GM12878 (cell line): ENCODE results near the gene SPOCK1. TPM values are rescaled to one million over a fixed set of nuclear protein-coding genes. Genes with fewer than 3 reads are reported as not detected.

Experiments
- ATAC-seq: fragments of 200-7000 bp; cut with Tn5 transposase; 3 replicates; pipeline ENCODE4 v1.9.1; 2020; ENCODE audit warnings: mild to moderate bottlenecking, moderate library complexity
- BruUV-seq: library from RNA; stranded (reverse); fragments of 400-500 nt; replicated peaks from 2 replicates; lab custom pipeline; 2021; lab: Mats Ljungman, UMichigan
- CTCF ChIA-PET: fragments of 300-600 bp; sonication (Branson Sonifier 250); formaldehyde crosslinking; extraction: SDS; loops from one replicate; lab custom pipeline; 2021; ENCODE audit warnings: inconsistent platforms; lab: Yijun Ruan, JAX
- POLR2A ChIA-PET: fragments of 350-600 bp; formaldehyde crosslinking; extraction: SDS; loops from one replicate; lab custom pipeline; 2021; ENCODE audit warnings: inconsistent platforms; lab: Charles Lee
- RAD21 ChIA-PET: fragments of 300-600 bp; sonication (Branson Sonifier 250); formaldehyde crosslinking; loops from one replicate; lab custom pipeline; 2023; ENCODE audit warnings: antibody characterized with exemption; ENCODE audit not compliant: unreplicated experiment; lab: Charles Lee
- SMC1A ChIA-PET: fragments of 300-600 bp; sonication (Branson Sonifier 250); formaldehyde crosslinking; loops from one replicate; lab custom pipeline; 2023; ENCODE audit not compliant: unreplicated experiment, uncharacterized antibody; lab: Charles Lee
- DNase-seq: peaks from one replicate; pipeline ENCODE4 v3.0.0-alpha.2; 2011; ENCODE audit warnings: low read depth, low spot score
- FAIRE-seq: peaks from 3 replicates; lab custom pipeline; 2011; peaks lifted over from hg19 to GRCh38; lab: Jason Lieb, UNC
- H2AFZ ChIP-seq: 2 replicates; pipeline ENCODE4 v1.6.0; 2011; ENCODE audit warnings: low read depth, low read length, control low read depth; ENCODE audit not compliant: control insufficient read depth
- H3K27ac ChIP-seq: 2 replicates; pipeline ENCODE4 v1.5.1; 2011; ENCODE audit warnings: control low read depth; ENCODE audit not compliant: control insufficient read depth, insufficient read depth
- H3K27me3 ChIP-seq, 2 experiments: replicated peaks in 1 of 2; 2 replicates each; pipeline versions ENCODE4 v1.6.0 to v1.6.1; 2011; ENCODE audit warnings: low read length in 1 of 2; ENCODE audit not compliant: control insufficient read depth in 2 of 2, insufficient read depth in 2 of 2
- H3K36me3 ChIP-seq, 2 experiments: 2 replicates each; pipeline ENCODE4 v1.5.1; 2011; ENCODE audit warnings: low read length in 1 of 2; ENCODE audit not compliant: control insufficient read depth in 2 of 2, insufficient read depth in 2 of 2
- H3K4me1 ChIP-seq: 2 replicates; pipeline ENCODE4 v1.6.1; 2011; ENCODE audit warnings: mild to moderate bottlenecking, low read length, moderate library complexity, mixed read lengths; ENCODE audit not compliant: control insufficient read depth, insufficient read depth
- H3K4me2 ChIP-seq: 2 replicates; pipeline ENCODE4 v1.6.0; 2011; ENCODE audit warnings: control low read depth; ENCODE audit not compliant: control insufficient read depth, insufficient read depth
- H3K4me3 ChIP-seq: fragments of 200-600 bp; sonication (generic); 2 replicates; pipeline ENCODE4 v1.5.1; 2016
- H3K79me2 ChIP-seq: 2 replicates; pipeline ENCODE4 v1.6.0; 2011; ENCODE audit warnings: low read length; ENCODE audit not compliant: control insufficient read depth, insufficient read depth
- H3K9ac ChIP-seq: 2 replicates; pipeline ENCODE4 v1.8.0; 2011; ENCODE audit warnings: low read length, control low read depth, mixed read lengths; ENCODE audit not compliant: control insufficient read depth, insufficient read depth
- H3K9me3 ChIP-seq: replicated peaks from 3 replicates; pipeline ENCODE4 v1.5.1; 2011; ENCODE audit warnings: mild to moderate bottlenecking, low read length; ENCODE audit not compliant: control insufficient read depth, insufficient read depth
- H4K20me1 ChIP-seq: 2 replicates; pipeline ENCODE4 v1.6.0; 2011; ENCODE audit not compliant: control insufficient read depth, insufficient read depth
- ATF3 ChIP-seq: IDR thresholded peaks from 2 replicates; pipeline ENCODE4 v1.6.1; 2011; ENCODE audit warnings: low read depth, mild to moderate bottlenecking, low read length, moderate library complexity, borderline replicate concordance; ENCODE audit errors: extremely low read depth
- BACH1 ChIP-seq: fragments of 450-650 bp; IDR thresholded peaks from 2 replicates; pipeline ENCODE4 v1.6.1; 2017; ENCODE audit warnings: mild to moderate bottlenecking, borderline replicate concordance
- CBFB ChIP-seq: IDR thresholded peaks from 2 replicates; pipeline ENCODE4 v1.6.1; 2016; ENCODE audit warnings: antibody characterized with exemption, low read depth
- CREM ChIP-seq: IDR thresholded peaks from 2 replicates; pipeline ENCODE4 v1.6.1; 2014; ENCODE audit warnings: antibody characterized with exemption, low read depth
- E4F1 ChIP-seq: fragments of 450-650 bp; IDR thresholded peaks from 2 replicates; pipeline ENCODE4 v1.6.1; 2018; ENCODE audit warnings: borderline replicate concordance, mild to moderate bottlenecking; ENCODE audit not compliant: partially characterized antibody
- EZH2 ChIP-seq: IDR thresholded peaks from 2 replicates; pipeline ENCODE4 v1.6.1; 2012; ENCODE audit warnings: low read depth, mild to moderate bottlenecking, control low read depth, inconsistent platforms, low read length, borderline replicate concordance; ENCODE audit not compliant: control insufficient read depth
- FOXK2 ChIP-seq: fragments of 450-650 bp; IDR thresholded peaks from 2 replicates; pipeline ENCODE4 v1.6.1; 2017; ENCODE audit warnings: mild to moderate bottlenecking, moderate library complexity
- FOXM1 ChIP-seq: IDR thresholded peaks from 2 replicates; pipeline ENCODE4 v1.6.1; 2012; ENCODE audit warnings: low read depth, mild to moderate bottlenecking, inconsistent platforms, low read length, moderate library complexity
- GABPA ChIP-seq: IDR thresholded peaks from 2 replicates; pipeline ENCODE4 v1.6.1; 2014; ENCODE audit warnings: antibody characterized with exemption, low read depth, mild to moderate bottlenecking, inconsistent platforms
- MTA3 ChIP-seq: IDR thresholded peaks from 2 replicates; pipeline ENCODE4 v1.6.1; 2012; ENCODE audit warnings: low read length, inconsistent platforms, borderline replicate concordance
- MYC ChIP-seq: IDR thresholded peaks from 2 replicates; pipeline ENCODE4 v1.6.1; 2011; ENCODE audit warnings: mild to moderate bottlenecking, low read length, moderate library complexity, inconsistent platforms; ENCODE audit not compliant: insufficient read depth, insufficient replicate concordance, insufficient read length, severe bottlenecking
- PBX3 ChIP-seq: IDR thresholded peaks from 2 replicates; pipeline ENCODE4 v1.6.1; 2011; ENCODE audit warnings: mild to moderate bottlenecking, low read depth, low read length, moderate library complexity; ENCODE audit not compliant: insufficient replicate concordance
- SMAD5 ChIP-seq: IDR thresholded peaks from 2 replicates; pipeline ENCODE4 v1.6.1; 2016; ENCODE audit warnings: antibody characterized with exemption, low read depth
- TARDBP ChIP-seq: IDR thresholded peaks from 2 replicates; pipeline ENCODE4 v1.6.1; 2016; ENCODE audit warnings: borderline replicate concordance
- ZNF207 ChIP-seq: fragments of 450-650 bp; IDR thresholded peaks from 2 replicates; pipeline ENCODE4 v1.6.1; 2014; ENCODE audit warnings: antibody characterized with exemption, mild to moderate bottlenecking, borderline replicate concordance
- ZNF217 ChIP-seq: fragments of 450-650 bp; IDR thresholded peaks from 2 replicates; pipeline ENCODE4 v1.6.1; 2017; ENCODE audit warnings: antibody characterized with exemption, mild to moderate bottlenecking
- ZNF592 ChIP-seq: fragments of 450-650 bp; IDR thresholded peaks from 2 replicates; pipeline ENCODE4 v1.6.1; 2017; ENCODE audit warnings: mild to moderate bottlenecking, moderate library complexity
- WGBS: methylation state at CpG from one replicate; pipeline ENCODE4 v1.1.6; 2016; ENCODE audit warnings: low lambda C conversion rate; ENCODE audit not compliant: insufficient replicate concordance, insufficient coverage; ENCODE audit errors: missing lambda C conversion rate; 5-methylcytosine and 5-hydroxymethylcytosine counted together
- in situ Hi-C: fragments of 300-500 bp; cut with MboI; formaldehyde crosslinking; loops from 9 replicates; pipeline ENCODE4 v1.14.3; 2018; ENCODE audit warnings: mixed read lengths
- intact Hi-C: fragments of 100-400 bp; cut with micrococcal nuclease; formaldehyde crosslinking; loops from one replicate; pipeline ENCODE4 v1.14.2; 2022; ENCODE audit not compliant: unreplicated experiment
- polyA plus RNA-seq, 11 experiments: library from polyadenylated mRNA; depleted of rRNA in 4 of 11; unstranded in 6 of 11; stranded (reverse) in 5 of 11; fragments of >200 nt; fragmentation: Nextera tagmentation in 4 of 11; fragmentation: Illumina TruSeq in 1 of 11; extraction: Ambion mirVana in 4 of 11; extraction: Trizol in 1 of 11; gene quantifications; 1 replicate in 1 of 11; 2 replicates in 10 of 11; pipeline versions ENCODE4 v1.2.1 to v1.2.3, GENCODE V29; 2011 to 2016; ENCODE audit warnings: inconsistent platforms in 2 of 11, missing spikeins in 2 of 11, low read depth in 1 of 11
- total RNA-seq, 4 experiments: library from RNA; depleted of rRNA in 3 of 4; stranded (reverse); fragments of >200 nt in 3 of 4; fragmentation: Illumina TruSeq in 1 of 4; extraction: Trizol in 1 of 4; gene quantifications; 2 replicates each; pipeline versions ENCODE4 v1.2.1 to v1.2.3, GENCODE V29; 2013 to 2021

SPOCK1 gene
- total and polyA plus RNA-seq, 10 of the 15 experiments (the other 5 are each of a cell fraction or from before 2014, with no cell fraction given) = 0.06 to 0.68 (median 0.25) TPM; not detected in 3

GRCh38 chr5:137142346-137142745 lies 356.8 kb downstream of the SPOCK1 start:
- no peak overlapping the region for H3K27ac ChIP-seq
- intact Hi-C loops (no loop called here), in situ Hi-C loops (no loop called here)
- SMC1A ChIA-PET = interaction anchor here (1.8 kb wide), 1 partner anchor 9 kb away, joined by 6 read pairs; no protein-coding TSS in a partner anchor
- no peaks in the 10 kb centered on the region for H4K20me1 ChIP-seq
- no TSS peak for BruUV-seq
- no peaks in the 10 kb centered on the region for H3K9me3 ChIP-seq
- CTCF ChIA-PET = interaction anchor here (0.7 to 1.7 kb wide), 2 partner anchors 17 to 349 kb away, joined by 3 read pairs; no protein-coding TSS in a partner anchor
- no peak overlapping the region for H2AFZ ChIP-seq
- H3K4me3 ChIP-seq = no peak overlapping the region
- H3K4me2 ChIP-seq = no peak overlapping the region
- H3K27me3 ChIP-seq = no peaks in the 10 kb centered on the region; a peak in 2 of 4 replicates
- POLR2A ChIA-PET = no interaction called here
- H3K36me3 ChIP-seq = no peaks in the 10 kb centered on the region
- no peaks in the 10 kb centered on the region for H3K79me2 ChIP-seq
- FAIRE-seq = no peak
- RAD21 ChIA-PET = interaction anchor here (1.1 kb wide), 1 partner anchor 46 kb away, joined by 3 read pairs; no protein-coding TSS in a partner anchor
- no peak overlapping the region for H3K9ac ChIP-seq
- no peak for DNase-seq
- WGBS = 3% methylated on average over 3 of the region's 3 CpGs
- peak; percentile 68 for ATAC-seq
- no peaks in the 10 kb centered on the region for H3K4me1 ChIP-seq
- TF ChIP-seq ZNF207 (no peak), MTA3 (no peak), ZNF592 (no peak), FOXK2 (no peak), FOXM1 (no peak), BACH1 (no peak), E4F1 (no peak), GABPA (no peak), TARDBP (no peak), ZNF217 (no peak), SMAD5 (no peak), MYC (no peak), EZH2 (no peak), PBX3 (no peak), ATF3 (no peak), CREM (no peak), CBFB (no peak)
